HCT116 (cell line): ENCODE measurements around the gene GALNS. TPM values are rescaled to one million over a fixed set of nuclear protein-coding genes. Genes with fewer than 3 reads are reported as not detected.

ENCODE experiments used
- ATAC-seq: fragments of 200-7000 bp; cut with Tn5 transposase; 2 replicates; pipeline ENCODE4 v1.9.1; 2020; ENCODE audit warnings: mild to moderate bottlenecking, moderate library complexity
- BruUV-seq: library from RNA; stranded (reverse); fragments of 400-500 nt; replicated peaks from 2 replicates; lab custom pipeline; 2021; lab: Mats Ljungman, UMichigan
- CTCF ChIA-PET: fragments of 300-600 bp; sonication (Branson Sonifier 250); formaldehyde crosslinking; loops from one replicate; lab custom pipeline; 2021; ENCODE audit warnings: antibody characterized with exemption; lab: Charles Lee
- POLR2A ChIA-PET: fragments of 300-600, 350-600 bp; sonication (Branson Sonifier 250); formaldehyde crosslinking; loops from one replicate; lab custom pipeline; 2021; ENCODE audit warnings: antibody characterized with exemption; lab: Charles Lee
- RAD21 ChIA-PET, 2 experiments: fragments of 300-600 bp; sonication (Branson Sonifier 250); formaldehyde crosslinking; loops; one replicate each; lab custom pipeline; 2023; ENCODE audit warnings: low total read pairs in 2 of 2; ENCODE audit not compliant: uncharacterized antibody in 2 of 2, unreplicated experiment in 2 of 2, low non-redundant PET in 1 of 2; lab: Charles Lee
- DNase-seq: peaks from one replicate; pipeline ENCODE4 v3.0.0-alpha.2; 2010; ENCODE audit warnings: low read depth, low spot score
- H2AFZ ChIP-seq: fragments of 200-600 bp; shearing (Covaris generic), sonication (generic); 2 replicates; pipeline ENCODE4 v1.6.1; 2017; ENCODE audit warnings: low read depth, mixed run types, mixed read lengths, antibody characterized with exemption, low read length; ENCODE audit not compliant: poor library complexity, severe bottlenecking
- H3K27ac ChIP-seq: 2 replicates; pipeline ENCODE4 v1.5.1; 2012; ENCODE audit warnings: low read depth, low read length
- H3K27me3 ChIP-seq: fragments of 200-600 bp; sonication (generic); 2 replicates; pipeline ENCODE4 v1.6.1; 2016; ENCODE audit warnings: mixed run types, low read length, mixed read lengths; ENCODE audit not compliant: insufficient read depth
- H3K36me3 ChIP-seq, 2 experiments: fragments of 200-500 bp in 1 of 2; fragments of 200-600 bp in 1 of 2; sonication (Bioruptor generic) in 1 of 2; sonication (generic) in 1 of 2; 2 replicates each; pipeline versions ENCODE4 v1.5.1 to v1.6.1; 2014 to 2016; ENCODE audit warnings: low read length in 2 of 2, inconsistent platforms in 1 of 2, mixed read lengths in 1 of 2, mixed run types in 1 of 2; ENCODE audit not compliant: insufficient read depth in 2 of 2, control insufficient read depth in 1 of 2
- H3K4me1 ChIP-seq, 2 experiments: fragments of 200-600 bp in 1 of 2; sonication (generic) in 1 of 2; 2 replicates each; pipeline versions ENCODE4 v1.5.1 to v1.6.1; 2012 to 2017; ENCODE audit warnings: low read length in 2 of 2, inconsistent platforms in 1 of 2, mild to moderate bottlenecking in 1 of 2, mixed read lengths in 1 of 2, mixed run types in 1 of 2, moderate library complexity in 1 of 2; ENCODE audit not compliant: insufficient read depth in 2 of 2, control insufficient read depth in 1 of 2
- H3K4me2 ChIP-seq: fragments of 200-600 bp; sonication (generic); 2 replicates; pipeline ENCODE4 v1.6.1; 2017; ENCODE audit warnings: mixed run types, low read length, mixed read lengths
- H3K4me3 ChIP-seq, 2 experiments: fragments of 200-600 bp in 1 of 2; sonication (generic) in 1 of 2; replicated peaks in 1 of 2; 2 replicates each; pipeline ENCODE4 v1.5.1; 2011 to 2016; ENCODE audit warnings: low read length in 2 of 2, control low read depth in 1 of 2, low read depth in 1 of 2, mild to moderate bottlenecking in 1 of 2, mixed read lengths in 1 of 2, mixed run types in 1 of 2
- H3K79me2 ChIP-seq: fragments of 200-600 bp; sonication (generic); 2 replicates; pipeline ENCODE4 v1.6.1; 2017; ENCODE audit warnings: mild to moderate bottlenecking, mixed run types, low read length, moderate library complexity, mixed read lengths; ENCODE audit not compliant: insufficient read depth
- H3K9ac ChIP-seq: fragments of 200-600 bp; sonication (generic); 2 replicates; pipeline ENCODE4 v1.6.1; 2016; ENCODE audit warnings: low read length, mixed read lengths
- H3K9me2 ChIP-seq: fragments of 200-600 bp; sonication (generic), shearing (Covaris generic); 2 replicates; pipeline ENCODE4 v1.6.1; 2017; ENCODE audit warnings: mixed run types, mild to moderate bottlenecking, moderate library complexity; ENCODE audit not compliant: insufficient read depth
- H3K9me3 ChIP-seq, 2 experiments: fragments of 200-500 bp in 1 of 2; fragments of 200-600 bp in 1 of 2; sonication (Bioruptor generic) in 1 of 2; sonication (generic) in 1 of 2; 2 replicates each; pipeline ENCODE4 v1.6.1; 2014 to 2017; ENCODE audit warnings: low read length in 2 of 2, mixed read lengths in 2 of 2, inconsistent platforms in 1 of 2, low read depth in 1 of 2, mild to moderate bottlenecking in 1 of 2, mixed run types in 1 of 2, moderate library complexity in 1 of 2; ENCODE audit not compliant: control insufficient read depth in 1 of 2, insufficient read depth in 1 of 2
- H4K20me1 ChIP-seq: fragments of 200-600 bp; sonication (generic), shearing (Covaris generic); 2 replicates; pipeline ENCODE4 v1.6.1; 2017; ENCODE audit warnings: mixed run types, mild to moderate bottlenecking, moderate library complexity; ENCODE audit not compliant: insufficient read depth
- ATF3 ChIP-seq: IDR thresholded peaks from 2 replicates; pipeline ENCODE4 v1.6.1; 2012
- CBX3 ChIP-seq: IDR thresholded peaks from 2 replicates; pipeline ENCODE4 v1.6.1; 2012; ENCODE audit warnings: low read depth
- CEBPB ChIP-seq: IDR thresholded peaks from 2 replicates; pipeline ENCODE4 v1.6.1; 2012; ENCODE audit warnings: low read depth
- EGR1 ChIP-seq: IDR thresholded peaks from 2 replicates; pipeline ENCODE4 v1.6.1; 2012; ENCODE audit warnings: low read depth
- ELF1 ChIP-seq: IDR thresholded peaks from 2 replicates; pipeline ENCODE4 v1.6.1; 2012; ENCODE audit warnings: low read depth, borderline replicate concordance
- EZH2 ChIP-seq: fragments of 200-600 bp; sonication (generic); IDR thresholded peaks from 2 replicates; pipeline ENCODE4 v1.6.1; 2017; ENCODE audit warnings: antibody characterized with exemption, mixed run types
- EZH2phosphoT487 ChIP-seq: fragments of 200-600 bp; IDR thresholded peaks from 2 replicates; pipeline ENCODE4 v1.6.1; 2018; ENCODE audit warnings: antibody characterized with exemption, borderline replicate concordance
- JUND ChIP-seq: IDR thresholded peaks from 2 replicates; pipeline ENCODE4 v1.6.1; 2012
- POLR2A ChIP-seq: IDR thresholded peaks from 2 replicates; pipeline ENCODE4 v1.7.0; 2011; ENCODE audit warnings: borderline replicate concordance; ENCODE audit not compliant: insufficient read depth, insufficient read length; ENCODE audit errors: extremely low read depth
- POLR2AphosphoS5 ChIP-seq: IDR thresholded peaks from 2 replicates; pipeline ENCODE4 v1.6.1; 2011; ENCODE audit warnings: mild to moderate bottlenecking, low read depth, low read length, moderate library complexity
- RAD21 ChIP-seq: IDR thresholded peaks from 2 replicates; pipeline ENCODE4 v1.6.1; 2012; ENCODE audit warnings: low read depth, mild to moderate bottlenecking
- SRF ChIP-seq: IDR thresholded peaks from 2 replicates; pipeline ENCODE4 v1.6.1; 2012; ENCODE audit warnings: low read depth
- TCF7L2 ChIP-seq: IDR thresholded peaks from 2 replicates; pipeline ENCODE4 v1.7.0; 2011; ENCODE audit warnings: borderline replicate concordance, inconsistent platforms; ENCODE audit not compliant: insufficient read depth, insufficient read length; ENCODE audit errors: extremely low read depth
- YY1 ChIP-seq: IDR thresholded peaks from 2 replicates; pipeline ENCODE4 v1.6.1; 2011; ENCODE audit warnings: low read length, low read depth, moderate library complexity, mild to moderate bottlenecking; ENCODE audit not compliant: insufficient replicate concordance; ENCODE audit errors: extremely low read depth
- ZBTB33 ChIP-seq: IDR thresholded peaks from 2 replicates; pipeline ENCODE4 v1.6.1; 2011; ENCODE audit warnings: mild to moderate bottlenecking, low read length, moderate library complexity; ENCODE audit not compliant: insufficient replicate concordance; ENCODE audit errors: extremely low read depth
- ZNF274 ChIP-seq: fragments of 200-500 bp; sonication (Bioruptor generic); IDR thresholded peaks from 2 replicates; pipeline ENCODE4 v1.6.1; 2014; ENCODE audit warnings: mild to moderate bottlenecking, low read depth, low read length, inconsistent platforms
- intact Hi-C: fragments of 100-400 bp; cut with micrococcal nuclease; formaldehyde crosslinking; loops from 2 replicates; pipeline ENCODE4 v1.10.0; 2022
- total RNA-seq: library from RNA; stranded (reverse); gene quantifications from one replicate; pipeline ENCODE4 v1.2.1, GENCODE V29; 2021; ENCODE audit not compliant: unreplicated experiment

Gene GALNS
- total RNA-seq, 1 experiment from 2014 or later = 44.6 TPM

DNA sequence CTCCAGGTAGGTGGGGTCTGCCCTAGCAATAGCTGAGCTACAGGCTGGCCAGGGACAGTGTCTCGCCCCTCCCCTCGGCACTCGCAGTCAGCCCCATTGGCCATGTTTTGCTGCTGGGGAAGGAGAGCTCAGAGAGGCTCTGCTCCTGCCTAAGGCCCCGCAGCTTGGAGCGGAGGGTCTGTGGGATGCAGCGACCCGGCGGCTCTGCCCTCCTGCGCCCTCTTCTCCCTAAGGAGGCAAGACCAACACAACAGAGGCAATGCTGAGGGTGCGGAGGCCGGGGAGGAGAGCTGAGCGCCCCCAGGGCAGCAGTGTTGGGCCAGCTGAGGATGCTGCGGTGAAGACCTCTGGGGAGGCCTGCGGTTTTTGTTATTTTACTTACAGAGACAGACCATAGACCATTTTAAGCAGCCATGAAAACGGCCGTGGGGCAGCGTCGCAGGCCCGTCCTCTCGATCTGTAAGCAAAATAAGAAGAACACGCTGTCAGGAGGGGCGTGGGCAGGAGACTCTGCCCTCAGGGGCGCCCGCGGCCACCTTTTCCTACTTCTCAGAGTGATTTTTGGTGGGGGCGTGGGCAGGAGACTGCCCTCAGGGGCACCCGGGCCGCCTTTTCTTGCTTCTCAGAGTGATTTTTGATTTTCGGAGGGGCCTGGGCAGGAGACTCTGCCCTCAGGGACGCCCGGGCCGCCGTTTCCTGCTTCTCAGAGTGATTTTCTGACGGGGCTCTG, 41.1 kb upstream of the GALNS start:
- no peak overlapping the region for H2AFZ ChIP-seq
- H3K9me2 ChIP-seq = no peaks in the 10 kb centered on the region
- H3K79me2 ChIP-seq = no peaks in the 10 kb centered on the region
- ATAC-seq (no peak), DNase-seq (no peak)
- CTCF ChIA-PET = no interaction called here
- no peak overlapping the region for H3K4me2 ChIP-seq
- no peaks in the 10 kb centered on the region for H3K27me3 ChIP-seq
- no TSS peak for BruUV-seq
- H3K36me3 ChIP-seq = no peaks in the 10 kb centered on the region; a peak in 1 of 4 replicates
- no peaks in the 10 kb centered on the region for H3K9me3 ChIP-seq
- POLR2A ChIA-PET = no interaction called here
- intact Hi-C loops = no loop called here
- H4K20me1 ChIP-seq = no peaks in the 10 kb centered on the region
- no peak overlapping the region for H3K4me3 ChIP-seq
- H3K9ac ChIP-seq = no peak overlapping the region
- no peak for TF ChIP-seq ELF1
- TF ChIP-seq, all 23 proteins: peak for 0
- Histone ChIP-seq H3K4me1 (no peaks in the 10 kb centered on the region), H3K27ac (no peak overlapping the region)
- RAD21 ChIA-PET = interaction anchor here in 1 of 2 experiments (0.7 kb wide), 1 partner anchor 25 kb away, joined by 3 read pairs; no protein-coding TSS in a partner anchor

DNA sequence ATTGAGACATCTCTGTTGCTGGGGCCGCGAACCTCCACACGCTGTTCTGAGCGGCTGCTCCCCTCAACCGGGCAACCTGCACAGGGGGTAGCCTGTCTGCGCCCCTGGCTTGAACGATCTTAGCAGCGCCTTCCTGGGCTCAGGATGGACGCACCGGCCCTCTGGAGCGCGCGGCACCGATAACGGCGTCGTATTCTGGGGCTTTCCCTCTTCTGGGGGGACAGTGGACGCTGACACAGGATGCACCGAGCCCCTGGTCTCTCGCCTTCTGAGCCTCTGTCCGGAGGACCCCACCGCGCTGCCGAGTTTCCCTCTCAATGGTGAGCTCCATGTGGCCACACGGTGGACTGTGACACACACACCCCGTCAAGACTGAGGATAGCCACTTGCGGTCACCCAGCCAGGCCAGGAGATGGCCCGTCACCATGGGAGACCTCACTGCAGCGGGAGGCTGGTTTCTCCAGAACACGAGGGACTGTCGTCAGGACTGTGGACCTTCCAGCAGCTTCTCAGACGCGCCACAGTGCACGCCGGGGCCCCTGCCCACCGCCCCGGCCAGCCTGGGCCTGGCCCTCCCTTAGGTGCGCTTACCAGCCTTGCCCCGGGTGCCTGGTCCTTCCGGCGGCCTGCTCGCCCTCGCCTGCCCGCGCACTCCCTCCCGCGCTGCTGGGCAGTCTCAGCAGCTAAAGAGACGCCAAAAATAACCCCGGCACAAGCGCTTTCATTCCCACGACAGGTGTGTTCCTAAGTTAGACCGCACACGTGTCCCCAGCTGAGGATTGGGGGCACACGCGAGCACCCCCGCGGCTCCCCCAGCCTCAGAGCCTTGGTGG, 39.7 kb upstream of the GALNS start:
- no peak overlapping the region for H3K27ac ChIP-seq
- no peak overlapping the region for H3K9ac ChIP-seq
- no peaks in the 10 kb centered on the region; a peak in 1 of 4 replicates for H3K36me3 ChIP-seq
- no peaks in the 10 kb centered on the region for H3K79me2 ChIP-seq
- intact Hi-C loops = no loop called here
- H3K4me3 ChIP-seq = no peak overlapping the region
- BruUV-seq = no TSS peak
- H3K4me1 ChIP-seq = no peaks in the 10 kb centered on the region
- no peaks in the 10 kb centered on the region for H3K9me2 ChIP-seq
- POLR2A ChIA-PET = no interaction called here
- no peak overlapping the region for H3K4me2 ChIP-seq
- ATAC-seq (no peak), DNase-seq (no peak)
- H2AFZ ChIP-seq = no peak overlapping the region
- H4K20me1 ChIP-seq = no peaks in the 10 kb centered on the region
- no peaks in the 10 kb centered on the region for H3K27me3 ChIP-seq
- CTCF ChIA-PET = no interaction called here
- no peaks in the 10 kb centered on the region for H3K9me3 ChIP-seq
- RAD21 ChIA-PET = no interaction called here
- TF ChIP-seq POLR2A = no peak
- TF ChIP-seq CBX3 = no peak
- TF ChIP-seq JUND = no peak
- no peak for TF ChIP-seq EGR1
- TF ChIP-seq EZH2phosphoT487 = no peak
- TF ChIP-seq RAD21 = no peak
- no peak for TF ChIP-seq TCF7L2
- TF ChIP-seq ZBTB33 = no peak
- TF ChIP-seq CEBPB = no peak
- TF ChIP-seq YY1 = no peak
- TF ChIP-seq SRF = no peak
- TF ChIP-seq POLR2AphosphoS5 = no peak
- no peak for TF ChIP-seq EZH2
- no peak for TF ChIP-seq ATF3
- TF ChIP-seq ZNF274 = no peak
